ENCODE results near the gene EFNB2. TPM values are rescaled to one million over a fixed set of nuclear protein-coding genes. Genes with fewer than 3 reads are reported as not detected.
A peak's percentile ranks its signal among the peaks of the same experiment; 100 is the strongest.

EFNB2 gene
- total and polyA plus RNA-seq, 7 donors, result 7.2 to 36.1 (median 12.9) TPM

- Histone ChIP-seq H3K27me3 (no peaks in the 10 kb centered on the region), H3K36me3 (peaks cover 0 to 27% (median 12%) of the 10 kb centered on the region in 4 donors), H3K4me3 (no peak overlapping the region), H3K4me1 (peaks cover 0 to 47% (median 37%) of the 10 kb centered on the region in 4 donors), H3K9me3 (no peaks in the 10 kb centered on the region), H3K27ac (peak overlapping the region in 2 of 4 donors; percentile 5 to 75)
- TF ChIP-seq POLR2AphosphoS5 (IDR thresholded peaks at IDR 0.05) (peak in 2 of 4 donors; percentile 52 to 57), EP300 (IDR thresholded peaks at IDR 0.05) (no peak), POLR2A (IDR thresholded peaks at IDR 0.05) (no peak)
- DNase-seq, result no peak
- intact Hi-C loops (cut with DNase I), result no loop called here
- WGBS, 2 donors, result 80 to 83% methylated on average over 7 of the region's 7 CpGs
These were observed 45.5 kb downstream of the EFNB2 start for GRCh38 chr13:106489849-106490568.

DNA sequence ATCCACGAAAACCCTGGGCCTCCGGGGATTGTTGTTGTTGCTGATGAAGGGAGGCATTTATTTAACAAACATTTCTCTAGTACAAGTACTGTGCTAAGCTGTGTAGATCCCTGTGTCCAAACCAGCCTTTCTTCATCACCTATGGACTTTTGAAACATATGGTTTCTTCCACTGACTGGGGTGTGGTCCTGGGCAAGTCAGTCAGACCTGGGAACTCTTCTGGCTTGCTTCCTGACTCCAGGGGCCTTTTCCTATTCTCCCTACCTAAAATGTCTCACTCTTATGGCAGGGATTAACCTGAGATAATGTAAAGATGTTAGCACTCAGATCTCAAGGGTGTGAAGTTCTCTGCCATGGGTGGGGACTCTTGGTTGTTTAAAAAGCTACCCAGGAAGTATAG lies 46.8 kb downstream of the EFNB2 start:
- no peak for DNase-seq
- no peak for TF ChIP-seq EP300 (IDR thresholded peaks at IDR 0.05)
- no peak for TF ChIP-seq POLR2AphosphoS5 (IDR thresholded peaks at IDR 0.05)
- TF ChIP-seq, protein P1, sequence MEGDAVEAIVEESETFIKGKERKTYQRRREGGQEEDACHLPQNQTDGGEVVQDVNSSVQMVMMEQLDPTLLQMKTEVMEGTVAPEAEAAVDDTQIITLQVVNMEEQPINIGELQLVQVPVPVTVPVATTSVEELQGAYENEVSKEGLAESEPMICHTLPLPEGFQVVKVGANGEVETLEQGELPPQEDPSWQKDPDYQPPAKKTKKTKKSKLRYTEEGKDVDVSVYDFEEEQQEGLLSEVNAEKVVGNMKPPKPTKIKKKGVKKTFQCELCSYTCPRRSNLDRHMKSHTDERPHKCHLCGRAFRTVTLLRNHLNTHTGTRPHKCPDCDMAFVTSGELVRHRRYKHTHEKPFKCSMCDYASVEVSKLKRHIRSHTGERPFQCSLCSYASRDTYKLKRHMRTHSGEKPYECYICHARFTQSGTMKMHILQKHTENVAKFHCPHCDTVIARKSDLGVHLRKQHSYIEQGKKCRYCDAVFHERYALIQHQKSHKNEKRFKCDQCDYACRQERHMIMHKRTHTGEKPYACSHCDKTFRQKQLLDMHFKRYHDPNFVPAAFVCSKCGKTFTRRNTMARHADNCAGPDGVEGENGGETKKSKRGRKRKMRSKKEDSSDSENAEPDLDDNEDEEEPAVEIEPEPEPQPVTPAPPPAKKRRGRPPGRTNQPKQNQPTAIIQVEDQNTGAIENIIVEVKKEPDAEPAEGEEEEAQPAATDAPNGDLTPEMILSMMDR (IDR thresholded peaks at IDR 0.05), result no peak
- TF ChIP-seq POLR2A (IDR thresholded peaks at IDR 0.05), result no peak
- intact Hi-C loops (cut with DNase I), result no loop called here
- H3K9me3 ChIP-seq, result no peaks in the 10 kb centered on the region
- H3K4me1 ChIP-seq, result peaks cover 0 to 58% (median 47%) of the 10 kb centered on the region in 4 donors
- no peaks in the 10 kb centered on the region for H3K27me3 ChIP-seq
- H3K36me3 ChIP-seq, result peaks cover 0 to 16% (median 12%) of the 10 kb centered on the region in 4 donors
- no peak overlapping the region for H3K4me3 ChIP-seq
- peak overlapping the region in 2 of 4 donors; percentile 17 to 25 for H3K27ac ChIP-seq
- 87 to 92% methylated on average over 2 of the region's 2 CpGs for WGBS, 2 donors

GRCh38 chr13:106488076-106488475 lies 47.4 kb downstream of the EFNB2 start:
- H3K36me3 ChIP-seq, result peaks cover 0 to 12% (median 9%) of the 10 kb centered on the region in 4 donors
- H3K4me1 ChIP-seq, result peaks cover 0 to 61% (median 51%) of the 10 kb centered on the region in 4 donors
- H3K27ac ChIP-seq, result no peak overlapping the region
- H3K27me3 ChIP-seq, result no peaks in the 10 kb centered on the region
- 22 to 60% methylated on average over 8 of the region's 8 CpGs for WGBS, 2 donors
- intact Hi-C loops (cut with DNase I), result no loop called here
- TF ChIP-seq EP300 (IDR thresholded peaks at IDR 0.05) (no peak), POLR2AphosphoS5 (IDR thresholded peaks at IDR 0.05) (no peak), POLR2A (IDR thresholded peaks at IDR 0.05) (no peak)
- TF ChIP-seq, protein P1 (IDR thresholded peaks at IDR 0.05), result no peak
- no peaks in the 10 kb centered on the region for H3K9me3 ChIP-seq
- DNase-seq, result no peak
- no peak overlapping the region for H3K4me3 ChIP-seq

DNA sequence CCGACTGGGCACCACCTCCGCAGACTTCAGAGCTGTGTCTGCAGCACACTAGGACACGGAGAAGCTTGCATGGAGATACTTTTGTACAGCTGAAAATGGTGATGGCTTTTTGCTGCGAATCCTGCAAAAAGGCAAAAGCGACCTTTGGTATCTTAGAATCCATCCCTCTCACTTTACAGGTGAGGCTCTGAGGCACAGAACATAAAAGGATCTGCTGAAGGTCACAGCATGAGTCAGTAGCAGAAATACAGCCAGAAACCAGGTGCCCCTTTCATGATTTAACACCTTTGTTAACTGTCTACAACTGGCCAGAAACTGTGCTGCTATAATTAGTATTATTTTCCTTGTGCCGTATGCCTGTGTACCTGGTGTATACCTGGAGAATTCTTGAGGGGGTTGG lies 48.3 kb downstream of the EFNB2 start:
- no peak for DNase-seq
- Histone ChIP-seq H3K4me1 (peaks cover 0 to 54% (median 45%) of the 10 kb centered on the region in 4 donors), H3K36me3 (peaks cover 0 to 2% (median 1%) of the 10 kb centered on the region in 4 donors), H3K9me3 (peaks cover 0 to 3% (median 0%) of the 10 kb centered on the region in 4 donors), H3K4me3 (no peak overlapping the region), H3K27me3 (no peaks in the 10 kb centered on the region), H3K27ac (peak overlapping the region in 1 of 4 donors; percentile 96)
- intact Hi-C loops (cut with DNase I), result no loop called here
- TF ChIP-seq POLR2AphosphoS5 (IDR thresholded peaks at IDR 0.05), result no peak
- TF ChIP-seq, protein P1 (IDR thresholded peaks at IDR 0.05), result no peak
- TF ChIP-seq EP300 (IDR thresholded peaks at IDR 0.05), result no peak
- no peak for TF ChIP-seq POLR2A (IDR thresholded peaks at IDR 0.05)
- 80 to 88% methylated on average over 6 of the region's 6 CpGs for WGBS, 2 donors

DNA sequence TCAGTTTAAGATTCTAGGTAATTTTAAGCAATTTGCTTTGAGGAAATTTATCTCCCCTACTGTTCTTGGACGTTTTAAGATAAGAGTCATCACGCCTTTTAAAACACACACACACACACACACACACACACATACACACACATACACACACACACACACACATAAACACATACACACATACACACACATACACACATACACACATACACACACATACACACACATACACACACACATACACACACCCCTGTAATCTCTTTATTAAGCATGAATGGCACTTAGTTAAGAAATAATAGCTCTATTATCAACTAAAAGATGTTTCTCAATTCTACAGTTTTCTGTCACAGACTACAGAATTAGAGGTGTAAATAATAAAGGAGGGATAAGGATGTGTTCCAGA lies 49.2 kb downstream of the EFNB2 start:
- DNase-seq, result no peak
- no peak overlapping the region for H3K4me3 ChIP-seq
- TF ChIP-seq POLR2AphosphoS5 (IDR thresholded peaks at IDR 0.05) (no peak), POLR2A (IDR thresholded peaks at IDR 0.05) (no peak), EP300 (IDR thresholded peaks at IDR 0.05) (no peak)
- TF ChIP-seq, protein P1 (IDR thresholded peaks at IDR 0.05), result no peak
- peak overlapping the region; percentile 80 to 96 (median 85) for H3K27ac ChIP-seq
- peaks cover 0 to 55% (median 46%) of the 10 kb centered on the region in 4 donors for H3K4me1 ChIP-seq
- 62 to 77% methylated on average over 2 of the region's 2 CpGs for WGBS, 2 donors
- H3K9me3 ChIP-seq, result peaks cover 0 to 3% (median 0%) of the 10 kb centered on the region in 4 donors
- intact Hi-C loops (cut with DNase I), result no loop called here
- no peaks in the 10 kb centered on the region for H3K27me3 ChIP-seq
- no peaks in the 10 kb centered on the region for H3K36me3 ChIP-seq

Data from sigmoid colon (tissue), 7 donors.